Panc1 (cell line): Measurements from ENCODE around the gene ZNF629.

Source experiments
- POLR2AphosphoS5 ChIP-seq: IDR thresholded peaks from 2 replicates; pipeline ENCODE4 v1.6.1; 2012; ENCODE audit warnings: mild to moderate bottlenecking, low read depth, low read length, moderate library complexity
- SIN3A ChIP-seq: IDR thresholded peaks from 2 replicates; pipeline ENCODE4 v1.6.1; 2012; ENCODE audit warnings: low read depth, mild to moderate bottlenecking, low read length, moderate library complexity, borderline replicate concordance; ENCODE audit not compliant: insufficient read depth
- TF ChIP-seq, protein P1 (sequence below), 2 experiments: IDR thresholded peaks; 2 replicates each; pipeline ENCODE4 v1.6.1; 2011 to 2012; ENCODE audit warnings: low read depth in 2 of 2, control low read depth in 1 of 2, low read length in 1 of 2, mild to moderate bottlenecking in 1 of 2, moderate library complexity in 1 of 2; ENCODE audit not compliant: insufficient read depth in 1 of 2
- TF ChIP-seq, protein P2 (sequence below): fragments of 450-650 bp; IDR thresholded peaks from 2 replicates; pipeline ENCODE4 v1.5.1; 2017; ENCODE audit warnings: mild to moderate bottlenecking

DNA sequence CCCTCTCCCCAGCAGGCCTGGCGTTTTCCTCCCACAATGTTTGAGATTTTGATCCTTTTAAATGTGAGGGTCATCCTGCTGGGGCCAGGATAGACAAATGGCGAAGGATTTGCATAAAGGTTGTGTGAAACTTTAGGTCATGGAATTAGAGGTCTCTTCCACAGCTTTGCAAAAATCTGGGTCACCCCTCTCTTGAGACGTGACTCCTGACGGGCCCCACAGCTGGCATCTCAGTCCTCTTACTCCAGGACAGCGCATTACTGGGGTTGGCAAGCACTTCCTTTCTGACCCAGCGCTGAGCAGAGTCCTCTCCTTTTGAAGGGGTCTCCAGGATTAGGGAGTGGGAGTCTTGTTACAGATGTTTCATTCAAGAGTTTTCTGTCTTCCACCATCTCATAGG is 7.4 kb downstream of the ZNF629 start:
- TF ChIP-seq, protein P1, sequence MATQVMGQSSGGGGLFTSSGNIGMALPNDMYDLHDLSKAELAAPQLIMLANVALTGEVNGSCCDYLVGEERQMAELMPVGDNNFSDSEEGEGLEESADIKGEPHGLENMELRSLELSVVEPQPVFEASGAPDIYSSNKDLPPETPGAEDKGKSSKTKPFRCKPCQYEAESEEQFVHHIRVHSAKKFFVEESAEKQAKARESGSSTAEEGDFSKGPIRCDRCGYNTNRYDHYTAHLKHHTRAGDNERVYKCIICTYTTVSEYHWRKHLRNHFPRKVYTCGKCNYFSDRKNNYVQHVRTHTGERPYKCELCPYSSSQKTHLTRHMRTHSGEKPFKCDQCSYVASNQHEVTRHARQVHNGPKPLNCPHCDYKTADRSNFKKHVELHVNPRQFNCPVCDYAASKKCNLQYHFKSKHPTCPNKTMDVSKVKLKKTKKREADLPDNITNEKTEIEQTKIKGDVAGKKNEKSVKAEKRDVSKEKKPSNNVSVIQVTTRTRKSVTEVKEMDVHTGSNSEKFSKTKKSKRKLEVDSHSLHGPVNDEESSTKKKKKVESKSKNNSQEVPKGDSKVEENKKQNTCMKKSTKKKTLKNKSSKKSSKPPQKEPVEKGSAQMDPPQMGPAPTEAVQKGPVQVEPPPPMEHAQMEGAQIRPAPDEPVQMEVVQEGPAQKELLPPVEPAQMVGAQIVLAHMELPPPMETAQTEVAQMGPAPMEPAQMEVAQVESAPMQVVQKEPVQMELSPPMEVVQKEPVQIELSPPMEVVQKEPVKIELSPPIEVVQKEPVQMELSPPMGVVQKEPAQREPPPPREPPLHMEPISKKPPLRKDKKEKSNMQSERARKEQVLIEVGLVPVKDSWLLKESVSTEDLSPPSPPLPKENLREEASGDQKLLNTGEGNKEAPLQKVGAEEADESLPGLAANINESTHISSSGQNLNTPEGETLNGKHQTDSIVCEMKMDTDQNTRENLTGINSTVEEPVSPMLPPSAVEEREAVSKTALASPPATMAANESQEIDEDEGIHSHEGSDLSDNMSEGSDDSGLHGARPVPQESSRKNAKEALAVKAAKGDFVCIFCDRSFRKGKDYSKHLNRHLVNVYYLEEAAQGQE (IDR thresholded peaks at IDR 0.05; ENCODE audit: insufficient read depth in 1 of 2, low read depth in 2 of 2, low read length in 1 of 2), result no peak
- TF ChIP-seq, protein P2, sequence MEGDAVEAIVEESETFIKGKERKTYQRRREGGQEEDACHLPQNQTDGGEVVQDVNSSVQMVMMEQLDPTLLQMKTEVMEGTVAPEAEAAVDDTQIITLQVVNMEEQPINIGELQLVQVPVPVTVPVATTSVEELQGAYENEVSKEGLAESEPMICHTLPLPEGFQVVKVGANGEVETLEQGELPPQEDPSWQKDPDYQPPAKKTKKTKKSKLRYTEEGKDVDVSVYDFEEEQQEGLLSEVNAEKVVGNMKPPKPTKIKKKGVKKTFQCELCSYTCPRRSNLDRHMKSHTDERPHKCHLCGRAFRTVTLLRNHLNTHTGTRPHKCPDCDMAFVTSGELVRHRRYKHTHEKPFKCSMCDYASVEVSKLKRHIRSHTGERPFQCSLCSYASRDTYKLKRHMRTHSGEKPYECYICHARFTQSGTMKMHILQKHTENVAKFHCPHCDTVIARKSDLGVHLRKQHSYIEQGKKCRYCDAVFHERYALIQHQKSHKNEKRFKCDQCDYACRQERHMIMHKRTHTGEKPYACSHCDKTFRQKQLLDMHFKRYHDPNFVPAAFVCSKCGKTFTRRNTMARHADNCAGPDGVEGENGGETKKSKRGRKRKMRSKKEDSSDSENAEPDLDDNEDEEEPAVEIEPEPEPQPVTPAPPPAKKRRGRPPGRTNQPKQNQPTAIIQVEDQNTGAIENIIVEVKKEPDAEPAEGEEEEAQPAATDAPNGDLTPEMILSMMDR, result no peak
- TF ChIP-seq POLR2AphosphoS5 (peak; percentile 38), SIN3A (no peak)
